GM23338 (cell line): Measurements from ENCODE around the gene SMIM33.

ENCODE experiments used
- CTCF ChIP-seq, 2 experiments: fragments of 200-600 bp in 1 of 2; sonication (generic) in 1 of 2; conservative IDR thresholded peaks; 2 replicates each; pipeline versions ENCODE4 v1.5.1 to v1.6.1; 2016 to 2017; ENCODE audit warnings: antibody characterized with exemption in 2 of 2, low read depth in 2 of 2, mild to moderate bottlenecking in 2 of 2, moderate library complexity in 1 of 2
- EZH2 ChIP-seq: fragments of 200-600 bp; sonication (generic); IDR thresholded peaks from one replicate; pipeline ENCODE4 v1.8.0; 2017; ENCODE audit warnings: antibody characterized with exemption, mild to moderate bottlenecking, low read depth; ENCODE audit not compliant: unreplicated experiment

DNA sequence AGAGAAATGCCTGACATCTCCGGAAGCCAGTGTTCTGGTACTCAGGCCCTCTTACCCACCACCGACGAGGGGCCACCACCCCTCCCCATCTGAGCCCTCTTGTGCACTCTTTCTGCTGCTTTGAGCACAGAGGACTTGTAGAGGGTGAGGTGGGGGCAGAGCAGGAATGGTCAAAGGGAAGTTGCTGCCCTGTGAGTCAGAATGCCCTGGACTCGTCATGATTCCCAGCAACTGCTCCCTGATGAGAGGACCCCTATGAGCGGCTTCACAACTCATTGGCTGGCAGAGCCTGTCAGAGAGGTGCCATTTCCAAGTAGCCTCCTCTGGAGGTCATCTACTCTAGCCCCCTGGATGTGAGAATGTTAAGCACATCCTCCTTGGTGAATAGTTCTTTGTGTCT lies 9.1 kb upstream of the SMIM33 start:
- TF ChIP-seq CTCF (conservative IDR thresholded peaks at IDR 0.05; ENCODE audit: low read depth in 2 of 2): no peak
- no peak for TF ChIP-seq EZH2
